Measurements from ENCODE around the gene CDKN2B-AS1.

DNA sequence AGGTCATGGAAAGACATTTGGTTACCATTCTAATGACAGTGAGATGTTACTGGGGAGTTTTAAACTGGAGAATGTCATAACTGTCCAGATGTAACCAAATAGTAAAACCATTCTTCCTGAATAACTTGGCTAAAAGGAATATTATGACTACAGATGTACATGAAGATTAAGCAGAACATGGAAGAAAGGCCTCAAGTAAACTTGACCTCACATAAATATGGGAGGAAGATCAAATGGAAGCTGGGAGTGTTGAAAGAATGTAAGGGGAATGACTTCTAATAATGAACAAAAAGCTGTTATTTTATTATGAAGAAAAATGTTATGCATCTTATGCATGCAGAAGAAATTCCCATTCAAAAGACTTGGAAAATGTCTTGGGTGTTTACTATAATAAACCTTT is 122.2 kb downstream of the CDKN2B-AS1 start:
- TF ChIP-seq, protein P1, sequence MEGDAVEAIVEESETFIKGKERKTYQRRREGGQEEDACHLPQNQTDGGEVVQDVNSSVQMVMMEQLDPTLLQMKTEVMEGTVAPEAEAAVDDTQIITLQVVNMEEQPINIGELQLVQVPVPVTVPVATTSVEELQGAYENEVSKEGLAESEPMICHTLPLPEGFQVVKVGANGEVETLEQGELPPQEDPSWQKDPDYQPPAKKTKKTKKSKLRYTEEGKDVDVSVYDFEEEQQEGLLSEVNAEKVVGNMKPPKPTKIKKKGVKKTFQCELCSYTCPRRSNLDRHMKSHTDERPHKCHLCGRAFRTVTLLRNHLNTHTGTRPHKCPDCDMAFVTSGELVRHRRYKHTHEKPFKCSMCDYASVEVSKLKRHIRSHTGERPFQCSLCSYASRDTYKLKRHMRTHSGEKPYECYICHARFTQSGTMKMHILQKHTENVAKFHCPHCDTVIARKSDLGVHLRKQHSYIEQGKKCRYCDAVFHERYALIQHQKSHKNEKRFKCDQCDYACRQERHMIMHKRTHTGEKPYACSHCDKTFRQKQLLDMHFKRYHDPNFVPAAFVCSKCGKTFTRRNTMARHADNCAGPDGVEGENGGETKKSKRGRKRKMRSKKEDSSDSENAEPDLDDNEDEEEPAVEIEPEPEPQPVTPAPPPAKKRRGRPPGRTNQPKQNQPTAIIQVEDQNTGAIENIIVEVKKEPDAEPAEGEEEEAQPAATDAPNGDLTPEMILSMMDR (IDR thresholded peaks at IDR 0.05 in 8 of 11, conservative IDR thresholded peaks at IDR 0.05 in 3 of 11): no peak
- no peak for TF ChIP-seq POLR2A (IDR thresholded peaks at IDR 0.05)
- no peak for TF ChIP-seq POLR2AphosphoS5 (IDR thresholded peaks at IDR 0.05)
